ENCODE data around the gene NPHP1.
"Not testable (repeated sequence)": the region's sequence is repeated elsewhere in the genome, so short reads cannot be mapped to it uniquely, and the experiment has no call there.

Gene NPHP1

GRCh38 chr2:110166266-110166665, 38.5 kb downstream of the NPHP1 start:
- no peak overlapping the region for H3K4me3 ChIP-seq (ENCODE audit: low read length)
- H3K27me3 ChIP-seq (ENCODE audit: insufficient read depth, low read length, poor library complexity) = no peaks in the 10 kb centered on the region
- no peak overlapping the region for H2BK120ac ChIP-seq (ENCODE audit: low read depth, low read length)
- H3K9ac ChIP-seq (ENCODE audit: low read length) = no peak overlapping the region
- H2BK5ac ChIP-seq (ENCODE audit: low read length) = no peak overlapping the region
- H3K23ac ChIP-seq (ENCODE audit: low read length) = no peak overlapping the region
- H4K5ac ChIP-seq (ENCODE audit: low read length) = no peak overlapping the region
- no peak overlapping the region for H2AK5ac ChIP-seq (ENCODE audit: low read length)
- no peak overlapping the region for H3K18ac ChIP-seq (ENCODE audit: low read length)
- no CpG with 5 or more reads among the region's 2 CpGs for WGBS (ENCODE audit: extremely low coverage, insufficient coverage, low lambda C conversion rate)
- DNase-seq = no peak
- no peak overlapping the region for H4K8ac ChIP-seq (ENCODE audit: low read depth, low read length)
- no peak overlapping the region for H3K56ac ChIP-seq (ENCODE audit: low read length)
- H3K4me2 ChIP-seq (ENCODE audit: low read length) = no peak overlapping the region
- no peaks in the 10 kb centered on the region for H3K36me3 ChIP-seq (ENCODE audit: control insufficient read depth, insufficient read depth, low read length)
- no peaks in the 10 kb centered on the region for H3K4me1 ChIP-seq (ENCODE audit: control insufficient read depth, low read depth, low read length)
- no peak overlapping the region for H3K4ac ChIP-seq (ENCODE audit: low read depth, low read length)
- H3K27ac ChIP-seq (ENCODE audit: low read depth, low read length) = no peak overlapping the region
- H2BK15ac ChIP-seq (replicated peaks; ENCODE audit: low read depth) = no peak overlapping the region
- no peaks in the 10 kb centered on the region for H3K79me1 ChIP-seq (ENCODE audit: low read length)
- no peaks in the 10 kb centered on the region for H3K79me2 ChIP-seq (ENCODE audit: control insufficient read depth, insufficient read depth, low read length)

DNA sequence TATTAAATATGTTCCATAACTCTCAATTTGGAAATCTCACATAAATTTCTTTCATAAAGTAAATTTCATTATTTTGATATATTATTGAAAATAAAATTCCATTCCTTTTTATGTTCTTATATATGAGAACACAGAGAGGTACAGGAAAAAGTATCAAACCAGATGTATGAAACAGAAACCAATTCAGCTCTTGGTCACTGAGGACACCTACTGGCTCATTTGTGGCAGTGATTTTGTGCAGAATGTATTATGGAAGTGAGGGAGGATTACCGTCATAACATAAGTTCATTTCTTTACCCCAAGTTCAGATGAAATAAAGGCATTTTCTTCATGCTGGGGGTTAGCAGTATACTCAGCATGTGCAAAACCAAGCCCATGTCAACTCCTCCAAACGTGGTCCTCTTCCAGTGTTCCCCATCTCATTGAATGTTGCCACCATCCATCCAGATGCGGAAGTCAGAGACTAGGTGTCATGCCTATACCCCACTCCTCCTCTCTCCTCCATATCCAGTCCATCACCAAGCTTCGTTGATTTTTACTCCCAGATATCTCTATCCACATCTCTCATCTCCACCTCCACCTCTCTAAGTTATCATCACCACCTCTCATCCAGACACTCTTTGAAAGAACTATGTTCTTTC, 47.5 kb downstream of the NPHP1 start:
- no peak overlapping the region for H3K27ac ChIP-seq (ENCODE audit: low read depth, low read length)
- WGBS (ENCODE audit: extremely low coverage, insufficient coverage, low lambda C conversion rate) = no CpG with 5 or more reads among the region's 4 CpGs
- H3K79me2 ChIP-seq (ENCODE audit: control insufficient read depth, insufficient read depth, low read length) = no peaks in the 10 kb centered on the region
- no peak overlapping the region for H4K5ac ChIP-seq (ENCODE audit: low read length)
- no peak overlapping the region for H3K4me2 ChIP-seq (ENCODE audit: low read length)
- H3K9ac ChIP-seq (ENCODE audit: low read length) = no peak overlapping the region
- H3K18ac ChIP-seq (ENCODE audit: low read length) = no peak overlapping the region
- no peak overlapping the region for H2AK5ac ChIP-seq (ENCODE audit: low read length)
- no peak overlapping the region for H3K4ac ChIP-seq (ENCODE audit: low read depth, low read length)
- H4K8ac ChIP-seq (ENCODE audit: low read depth, low read length) = no peak overlapping the region
- no peaks in the 10 kb centered on the region for H3K36me3 ChIP-seq (ENCODE audit: control insufficient read depth, insufficient read depth, low read length)
- H3K56ac ChIP-seq (ENCODE audit: low read length) = no peak overlapping the region
- no peak overlapping the region for H2BK120ac ChIP-seq (ENCODE audit: low read depth, low read length)
- H3K4me1 ChIP-seq (ENCODE audit: control insufficient read depth, low read depth, low read length) = no peaks in the 10 kb centered on the region
- H3K4me3 ChIP-seq (ENCODE audit: low read length) = no peak overlapping the region
- H3K23ac ChIP-seq (ENCODE audit: low read length) = no peak overlapping the region
- no peak overlapping the region for H2BK5ac ChIP-seq (ENCODE audit: low read length)
- DNase-seq = peak; percentile 44
- no peaks in the 10 kb centered on the region for H3K79me1 ChIP-seq (ENCODE audit: low read length)
- no peak overlapping the region for H2BK15ac ChIP-seq (replicated peaks; ENCODE audit: low read depth)
- no peaks in the 10 kb centered on the region for H3K27me3 ChIP-seq (ENCODE audit: insufficient read depth, low read length, poor library complexity)

- not testable (repeated sequence) for H2AK5ac ChIP-seq (ENCODE audit: low read length); H3K79me1 ChIP-seq (ENCODE audit: low read length); H3K4me2 ChIP-seq (ENCODE audit: low read length); H2BK5ac ChIP-seq (ENCODE audit: low read length); H3K4ac ChIP-seq (ENCODE audit: low read depth, low read length); H4K5ac ChIP-seq (ENCODE audit: low read length); H3K4me3 ChIP-seq (ENCODE audit: low read length); H2BK120ac ChIP-seq (ENCODE audit: low read depth, low read length); H3K27me3 ChIP-seq (ENCODE audit: insufficient read depth, low read length, poor library complexity); H2BK15ac ChIP-seq (replicated peaks; ENCODE audit: low read depth); H3K23ac ChIP-seq (ENCODE audit: low read length); H3K9ac ChIP-seq (ENCODE audit: low read length); H3K27ac ChIP-seq (ENCODE audit: low read depth, low read length); H4K8ac ChIP-seq (ENCODE audit: low read depth, low read length); H3K36me3 ChIP-seq (ENCODE audit: control insufficient read depth, insufficient read depth, low read length); H3K56ac ChIP-seq (ENCODE audit: low read length); H3K18ac ChIP-seq (ENCODE audit: low read length); H3K79me2 ChIP-seq (ENCODE audit: control insufficient read depth, insufficient read depth, low read length); H3K4me1 ChIP-seq (ENCODE audit: control insufficient read depth, low read depth, low read length); DNase-seq
- WGBS (ENCODE audit: extremely low coverage, insufficient coverage, low lambda C conversion rate) = no CpG with 5 or more reads among the region's 4 CpGs
Measured at GRCh38 chr2:110154828-110155227, 50.0 kb downstream of the NPHP1 start.

GRCh38 chr2:110154188-110154587, 50.6 kb downstream of the NPHP1 start:
- H3K27me3 ChIP-seq (ENCODE audit: insufficient read depth, low read length, poor library complexity); H2BK120ac ChIP-seq (ENCODE audit: low read depth, low read length); H3K18ac ChIP-seq (ENCODE audit: low read length); H2BK15ac ChIP-seq (replicated peaks; ENCODE audit: low read depth); H3K4me1 ChIP-seq (ENCODE audit: control insufficient read depth, low read depth, low read length); H3K56ac ChIP-seq (ENCODE audit: low read length); H3K4me2 ChIP-seq (ENCODE audit: low read length); H4K5ac ChIP-seq (ENCODE audit: low read length); H2AK5ac ChIP-seq (ENCODE audit: low read length); H3K79me1 ChIP-seq (ENCODE audit: low read length); H3K79me2 ChIP-seq (ENCODE audit: control insufficient read depth, insufficient read depth, low read length); H2BK5ac ChIP-seq (ENCODE audit: low read length); H3K23ac ChIP-seq (ENCODE audit: low read length); H3K4me3 ChIP-seq (ENCODE audit: low read length); H3K36me3 ChIP-seq (ENCODE audit: control insufficient read depth, insufficient read depth, low read length); H4K8ac ChIP-seq (ENCODE audit: low read depth, low read length); H3K27ac ChIP-seq (ENCODE audit: low read depth, low read length); DNase-seq; H3K9ac ChIP-seq (ENCODE audit: low read length); H3K4ac ChIP-seq (ENCODE audit: low read depth, low read length): not testable (repeated sequence)
- WGBS (ENCODE audit: extremely low coverage, insufficient coverage, low lambda C conversion rate) = no CpG with 5 or more reads among the region's 2 CpGs

DNA sequence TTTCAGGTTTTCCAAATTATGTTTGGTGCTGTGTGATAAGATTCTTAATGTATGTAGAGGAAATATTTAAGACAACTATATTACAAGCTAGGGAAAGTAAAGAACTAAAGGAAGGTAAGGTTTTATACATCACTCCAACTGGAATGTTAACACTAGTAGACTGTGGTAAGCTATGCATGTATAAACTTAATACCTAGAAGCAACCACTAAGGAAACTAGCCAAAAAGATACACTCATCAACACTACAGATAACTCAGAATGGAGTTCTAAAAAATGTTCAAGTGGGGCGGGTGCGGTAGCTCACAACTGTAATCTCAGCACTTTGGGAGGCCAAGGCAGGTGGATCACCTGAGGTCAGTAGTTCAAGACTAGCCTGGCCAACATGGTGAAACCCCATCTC, 51.4 kb downstream of the NPHP1 start:
- H3K4me2 ChIP-seq (ENCODE audit: low read length) = no peak overlapping the region
- H3K36me3 ChIP-seq (ENCODE audit: control insufficient read depth, insufficient read depth, low read length) = no peaks in the 10 kb centered on the region
- no peak overlapping the region for H3K18ac ChIP-seq (ENCODE audit: low read length)
- no peak overlapping the region for H3K23ac ChIP-seq (ENCODE audit: low read length)
- no peak overlapping the region for H3K56ac ChIP-seq (ENCODE audit: low read length)
- no peaks in the 10 kb centered on the region for H3K4me1 ChIP-seq (ENCODE audit: control insufficient read depth, low read depth, low read length)
- H3K4me3 ChIP-seq (ENCODE audit: low read length) = no peak overlapping the region
- no peak overlapping the region for H4K8ac ChIP-seq (ENCODE audit: low read depth, low read length)
- H3K4ac ChIP-seq (ENCODE audit: low read depth, low read length) = no peak overlapping the region
- H3K27ac ChIP-seq (ENCODE audit: low read depth, low read length) = no peak overlapping the region
- DNase-seq = no peak
- H2AK5ac ChIP-seq (ENCODE audit: low read length) = no peak overlapping the region
- H3K9ac ChIP-seq (ENCODE audit: low read length) = no peak overlapping the region
- H4K5ac ChIP-seq (ENCODE audit: low read length) = no peak overlapping the region
- H3K27me3 ChIP-seq (ENCODE audit: insufficient read depth, low read length, poor library complexity) = no peaks in the 10 kb centered on the region
- WGBS (ENCODE audit: extremely low coverage, insufficient coverage, low lambda C conversion rate) = no CpG with 5 or more reads among the region's 2 CpGs
- H2BK15ac ChIP-seq (replicated peaks; ENCODE audit: low read depth) = no peak overlapping the region
- H2BK5ac ChIP-seq (ENCODE audit: low read length) = no peak overlapping the region
- H3K79me1 ChIP-seq (ENCODE audit: low read length) = no peaks in the 10 kb centered on the region
- H3K79me2 ChIP-seq (ENCODE audit: control insufficient read depth, insufficient read depth, low read length) = no peaks in the 10 kb centered on the region
- H2BK120ac ChIP-seq (ENCODE audit: low read depth, low read length) = no peak overlapping the region

- Histone ChIP-seq H2BK15ac (replicated peaks; ENCODE audit: low read depth) (no peak overlapping the region), H3K56ac (ENCODE audit: low read length) (no peak overlapping the region)
- no CpG with 5 or more reads among the region's 3 CpGs for WGBS (ENCODE audit: extremely low coverage, insufficient coverage, low lambda C conversion rate)
Measured at GRCh38 chr2:110152943-110153342, 51.9 kb downstream of the NPHP1 start.

More at GRCh38 chr2:110152943-110153342, 51.9 kb downstream of the NPHP1 start:
- H3K4me3 ChIP-seq (ENCODE audit: low read length) = no peak overlapping the region
- no peak overlapping the region for H3K23ac ChIP-seq (ENCODE audit: low read length)
- no peak for DNase-seq
- no peaks in the 10 kb centered on the region for H3K36me3 ChIP-seq (ENCODE audit: control insufficient read depth, insufficient read depth, low read length)
- H4K5ac ChIP-seq (ENCODE audit: low read length) = no peak overlapping the region
- H3K9ac ChIP-seq (ENCODE audit: low read length) = no peak overlapping the region
- H3K27ac ChIP-seq (ENCODE audit: low read depth, low read length) = no peak overlapping the region
- H4K8ac ChIP-seq (ENCODE audit: low read depth, low read length) = no peak overlapping the region
- no peak overlapping the region for H3K4me2 ChIP-seq (ENCODE audit: low read length)
- no peak overlapping the region for H3K18ac ChIP-seq (ENCODE audit: low read length)
- no peak overlapping the region for H3K4ac ChIP-seq (ENCODE audit: low read depth, low read length)
- H2BK120ac ChIP-seq (ENCODE audit: low read depth, low read length) = no peak overlapping the region
- no peak overlapping the region for H2BK5ac ChIP-seq (ENCODE audit: low read length)
- no peaks in the 10 kb centered on the region for H3K79me2 ChIP-seq (ENCODE audit: control insufficient read depth, insufficient read depth, low read length)
- no peaks in the 10 kb centered on the region for H3K4me1 ChIP-seq (ENCODE audit: control insufficient read depth, low read depth, low read length)
- no peak overlapping the region for H2AK5ac ChIP-seq (ENCODE audit: low read length)
- no peaks in the 10 kb centered on the region for H3K79me1 ChIP-seq (ENCODE audit: low read length)
- no peaks in the 10 kb centered on the region for H3K27me3 ChIP-seq (ENCODE audit: insufficient read depth, low read length, poor library complexity)
